GDM1 (cell line): ENCODE measurements around the gene PSD2.
A peak's percentile ranks its signal among the peaks of the same experiment; 100 is the strongest.
"Not testable (repeated sequence)": the region's sequence is repeated elsewhere in the genome, so short reads cannot be mapped to it uniquely, and the experiment has no call there.

Source experiments
- DNase-seq: peaks from one replicate; lab custom pipeline; 2025; lab: John Stamatoyannopoulos, UW

Gene PSD2

DNA sequence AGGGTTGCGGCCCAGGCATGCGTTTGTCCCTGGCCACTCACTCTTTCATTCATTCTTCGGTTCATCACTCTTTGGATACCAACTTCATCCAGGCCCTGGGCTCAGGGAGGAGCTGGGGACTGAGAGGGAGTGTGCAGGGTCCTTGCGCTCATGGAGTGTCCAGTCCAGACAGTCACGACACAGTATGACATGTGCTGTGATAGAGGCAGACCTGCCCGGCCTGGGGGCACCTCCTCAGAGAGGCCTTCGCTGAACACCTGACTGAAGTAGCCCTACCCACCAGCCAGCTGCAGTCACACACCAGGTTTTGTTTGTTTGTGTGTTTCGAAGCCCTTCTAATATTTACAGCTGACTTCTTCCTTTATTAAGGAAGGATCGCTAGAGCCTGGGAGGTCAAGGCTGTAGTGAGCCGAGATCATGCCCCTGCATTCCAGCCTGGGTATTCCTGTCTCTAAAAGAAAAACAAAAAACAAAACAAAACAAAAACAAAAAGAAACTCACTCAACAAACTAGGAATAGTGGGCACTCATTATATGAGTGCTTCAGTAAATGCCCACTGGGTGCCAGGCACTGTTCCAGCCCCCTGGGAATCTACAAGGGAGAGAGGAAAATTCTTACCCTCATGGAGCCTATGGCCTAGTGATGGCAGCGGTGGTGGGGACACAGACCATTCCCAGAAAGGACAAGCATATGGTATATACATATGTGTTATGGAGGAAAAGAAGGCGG is 6.3 kb upstream of the PSD2 start:
- DNase-seq = no peak

DNA sequence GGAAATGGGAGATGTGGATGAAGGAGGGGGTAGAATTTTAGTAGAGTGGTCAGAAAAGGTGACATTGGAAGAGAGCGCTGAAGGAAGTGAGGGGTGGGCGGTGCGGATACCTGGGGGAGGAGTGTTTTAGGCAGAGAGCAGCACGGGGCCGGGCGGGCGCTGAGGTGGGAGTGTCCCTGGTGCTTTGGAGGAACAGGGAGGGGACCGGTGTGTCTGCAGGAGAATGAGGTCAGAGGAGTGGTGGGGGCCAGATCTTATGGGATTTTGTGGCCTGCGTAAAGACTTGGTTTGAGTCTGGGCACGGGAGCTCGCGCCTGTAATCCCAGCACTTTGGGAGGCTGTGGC is 5.8 kb upstream of the PSD2 start:
- DNase-seq = no peak

DNA sequence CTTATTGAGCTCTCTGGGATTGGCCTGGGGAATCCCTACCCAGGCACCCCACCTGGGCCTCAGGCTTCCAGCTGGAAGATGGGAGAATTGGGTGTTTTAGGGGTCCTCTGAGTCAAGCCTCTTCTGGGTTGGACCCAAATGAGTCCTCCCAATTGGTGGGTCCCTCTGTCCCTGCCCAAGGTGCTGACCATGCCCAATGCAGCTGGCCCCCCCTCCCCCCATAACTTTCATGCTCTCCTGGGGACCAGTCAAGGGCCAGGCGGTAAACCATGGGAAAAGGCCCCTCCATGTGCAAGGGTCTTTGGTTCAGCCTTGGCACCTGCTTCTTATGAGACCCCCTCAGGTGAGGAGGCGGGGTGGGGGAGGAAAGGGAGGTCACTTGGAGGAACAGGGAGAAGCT is 3.4 kb upstream of the PSD2 start:
- DNase-seq = no peak

DNA sequence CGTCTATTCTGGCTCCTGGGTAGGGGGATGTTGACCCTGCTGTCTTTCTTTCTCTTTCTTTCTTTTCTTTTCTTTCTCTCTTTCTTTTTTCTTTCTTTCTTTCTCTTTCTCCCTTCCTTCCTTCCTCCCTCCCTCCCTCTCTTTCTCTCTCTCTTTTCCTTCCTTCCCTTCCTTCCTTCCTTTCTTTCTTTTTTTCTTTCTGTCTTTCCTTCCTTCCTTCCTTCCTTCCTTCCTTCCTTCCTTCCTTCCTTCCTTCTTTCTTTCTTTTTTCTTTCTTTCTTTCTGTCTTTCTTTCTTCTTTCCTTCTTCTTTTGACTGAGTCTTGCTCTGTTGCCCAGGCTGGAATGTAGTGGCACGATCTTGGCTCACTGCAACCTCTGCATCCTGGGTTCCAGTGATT is 3.0 kb upstream of the PSD2 start:
- not testable (repeated sequence) for DNase-seq

DNA sequence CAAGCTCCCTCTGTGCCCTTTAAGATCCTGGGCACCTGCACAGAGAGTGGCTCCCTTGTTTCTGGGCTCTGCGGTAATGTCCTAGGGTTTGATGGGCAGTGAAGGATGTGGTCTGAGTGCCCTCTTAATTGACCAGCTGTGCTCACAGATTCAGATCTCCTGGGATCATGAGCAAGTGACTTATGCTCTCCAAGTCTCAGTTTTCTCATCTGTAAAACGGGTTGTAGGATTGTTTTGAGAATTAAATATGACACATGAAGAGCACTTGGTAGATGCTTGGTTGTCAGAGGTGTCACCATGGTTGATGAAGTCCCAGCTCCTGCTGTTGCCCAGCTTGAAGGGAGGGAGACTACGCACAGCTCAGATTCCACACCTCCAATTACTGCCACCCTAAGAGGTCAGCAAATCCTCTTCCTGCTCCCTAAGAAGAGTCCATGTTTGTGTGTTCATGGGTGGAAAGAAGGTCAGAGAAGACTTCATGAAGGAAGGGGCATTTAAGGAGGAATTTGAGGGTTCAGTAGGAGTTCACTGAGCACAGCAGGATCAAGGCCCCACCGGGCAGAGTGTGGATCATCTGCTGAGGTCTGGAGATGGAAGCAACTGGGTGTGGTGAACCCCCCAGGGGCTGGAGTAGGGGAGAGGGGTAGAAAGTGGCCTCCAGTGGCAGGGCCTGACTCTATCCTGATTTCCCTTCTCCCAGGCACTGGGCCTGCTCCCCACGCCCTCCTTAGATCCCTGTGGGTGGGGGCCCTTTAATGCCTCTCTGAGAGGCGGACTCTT is 1.4 kb upstream of the PSD2 start:
- no peak for DNase-seq

DNA sequence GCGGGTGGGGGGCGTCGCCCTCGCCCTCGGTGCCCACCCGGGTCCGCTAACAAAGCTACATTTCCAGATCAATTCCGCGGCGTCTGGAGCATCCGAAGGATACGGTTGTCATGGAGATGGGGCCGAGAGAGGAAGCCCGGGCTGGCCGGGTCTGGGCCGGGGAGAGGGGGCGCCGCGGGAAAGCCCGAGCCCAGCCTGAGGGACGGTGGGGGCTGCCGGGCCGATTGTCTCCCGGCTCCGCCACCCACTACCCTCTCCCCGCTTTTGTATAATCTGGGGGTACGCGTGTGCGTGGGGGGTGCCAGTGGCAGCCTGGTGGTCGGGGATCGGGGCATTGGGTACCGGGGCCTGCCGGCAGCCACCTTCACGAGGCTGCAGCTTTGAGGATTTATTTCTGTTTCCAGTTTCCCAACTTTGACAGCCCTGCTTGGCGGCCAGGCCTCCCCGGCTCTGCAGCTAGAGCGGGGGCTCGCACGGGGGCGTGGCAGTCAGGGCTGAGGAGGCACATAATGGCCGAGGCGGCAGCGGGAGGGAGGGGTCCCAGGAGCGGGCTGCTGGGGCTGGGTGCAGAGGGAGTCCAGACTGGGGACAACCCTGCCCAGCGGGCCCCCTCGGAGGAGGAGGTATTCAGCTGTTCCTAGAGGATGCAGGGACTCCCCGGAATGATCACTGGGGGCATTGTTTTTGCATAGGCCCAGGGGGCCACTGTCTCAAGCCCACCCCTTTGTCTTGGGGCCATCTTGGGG is 626 bp downstream of the PSD2 start:
- no peak for DNase-seq

DNA sequence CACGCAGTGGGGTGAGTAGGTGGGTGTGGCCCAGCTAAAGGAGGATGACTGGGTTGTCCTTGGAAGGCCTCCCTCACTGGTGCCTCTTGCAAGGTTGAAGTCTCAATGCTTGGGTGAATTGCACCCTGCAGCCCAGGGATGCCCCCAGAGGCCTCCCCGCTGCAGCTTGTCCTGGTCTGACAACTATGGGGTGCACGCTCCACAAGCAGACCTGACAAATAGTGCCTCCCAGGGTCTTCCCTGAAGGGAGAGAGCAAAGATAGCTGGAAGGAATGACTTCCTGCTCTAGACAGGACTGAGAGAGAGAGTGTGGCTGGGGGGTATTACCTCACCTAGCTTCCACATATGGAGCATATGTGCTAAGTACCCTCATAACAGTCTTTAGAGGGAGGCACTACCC is 1.7 kb downstream of the PSD2 start:
- DNase-seq = no peak

DNA sequence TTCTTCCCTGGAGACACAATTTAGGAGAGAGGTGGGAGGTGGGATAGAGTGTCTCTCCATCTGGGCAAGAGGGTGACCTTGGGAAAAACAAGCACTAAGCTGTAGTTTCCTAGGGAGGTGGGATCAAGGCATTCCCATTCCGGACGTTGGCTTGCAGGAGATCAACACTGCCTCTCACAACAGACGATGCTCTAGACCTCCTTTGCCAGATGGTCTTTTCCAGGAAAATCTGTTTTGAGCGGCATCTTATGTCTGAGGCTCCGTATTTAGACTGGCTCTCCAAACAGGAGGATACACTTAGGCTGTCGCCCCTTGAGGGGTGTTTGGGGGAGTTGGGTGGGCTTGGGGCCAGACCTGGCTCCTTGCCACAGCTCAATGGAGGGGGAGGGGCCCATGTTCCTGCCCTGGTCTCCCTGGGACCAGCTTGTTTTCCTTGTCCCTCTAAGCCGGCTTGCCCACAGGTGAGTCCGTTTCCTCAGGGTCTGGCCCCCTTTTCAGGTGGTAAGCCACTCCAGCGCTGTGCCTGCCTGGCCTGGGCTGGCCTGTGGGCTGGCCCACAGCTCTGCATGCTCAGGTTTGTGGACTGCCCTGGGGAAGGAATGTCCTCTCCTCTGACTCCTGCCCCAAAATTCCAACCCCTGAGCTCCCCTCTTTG is 2.4 kb downstream of the PSD2 start:
- DNase-seq = no peak

DNA sequence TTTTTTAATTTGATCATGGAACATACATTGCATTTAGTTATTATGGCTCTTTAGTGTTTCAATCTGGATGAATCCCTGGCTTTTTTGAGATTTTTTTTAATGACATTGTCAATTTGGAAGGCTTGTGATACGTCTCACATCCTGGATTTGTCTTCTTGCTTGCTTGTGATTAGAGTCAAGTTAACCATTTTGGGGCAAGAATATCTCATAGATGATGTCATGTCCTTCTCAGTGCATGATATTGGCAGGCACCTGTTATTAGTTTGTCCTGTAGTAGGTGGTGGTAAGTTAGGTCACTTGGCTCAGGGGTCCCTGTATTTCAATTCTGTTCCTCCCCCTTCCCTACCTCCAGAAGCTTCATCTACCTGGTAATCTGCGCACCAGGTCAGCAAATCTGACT is 3.3 kb downstream of the PSD2 start:
- no peak for DNase-seq

DNA sequence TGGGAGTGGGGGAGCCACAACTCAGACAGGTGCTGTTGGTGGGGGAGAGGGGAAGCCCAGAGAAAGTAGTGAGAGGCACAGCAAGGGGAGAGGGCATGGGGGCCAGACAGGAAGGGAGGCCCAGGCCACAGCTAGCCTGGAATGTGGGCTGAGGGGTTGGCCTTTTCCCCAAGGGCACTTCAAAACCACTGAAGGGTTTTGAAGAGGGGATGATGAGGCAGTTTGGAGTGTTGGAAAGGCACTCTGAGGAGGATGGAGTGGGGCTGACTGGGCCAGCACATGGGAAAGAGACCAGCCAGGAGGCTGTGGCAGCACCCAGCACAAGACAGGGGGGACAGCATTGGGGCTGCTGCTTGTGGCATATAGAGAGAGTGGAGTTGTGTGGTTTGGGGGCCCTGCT is 3.8 kb downstream of the PSD2 start:
- no peak for DNase-seq

DNA sequence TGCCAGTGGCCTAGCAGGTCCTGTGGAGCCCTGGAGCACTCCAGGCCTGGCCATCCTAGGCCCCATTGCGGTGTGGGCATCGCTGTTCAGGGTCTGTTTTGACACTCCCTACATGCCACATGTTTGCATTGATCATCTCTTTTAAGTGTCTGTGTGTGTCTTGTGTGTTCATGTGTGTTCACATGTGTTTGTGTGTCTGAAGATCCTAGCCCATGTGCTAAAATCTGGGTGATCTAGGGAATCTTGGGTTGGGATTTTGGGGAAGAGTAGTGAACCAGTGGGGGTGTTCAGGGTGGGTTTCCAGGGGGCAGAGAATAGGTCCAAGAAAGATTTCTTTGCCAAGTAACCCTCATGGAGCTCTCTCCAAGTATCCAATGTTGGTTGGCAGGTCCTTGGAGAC is 8.4 kb downstream of the PSD2 start:
- no peak for DNase-seq

DNA sequence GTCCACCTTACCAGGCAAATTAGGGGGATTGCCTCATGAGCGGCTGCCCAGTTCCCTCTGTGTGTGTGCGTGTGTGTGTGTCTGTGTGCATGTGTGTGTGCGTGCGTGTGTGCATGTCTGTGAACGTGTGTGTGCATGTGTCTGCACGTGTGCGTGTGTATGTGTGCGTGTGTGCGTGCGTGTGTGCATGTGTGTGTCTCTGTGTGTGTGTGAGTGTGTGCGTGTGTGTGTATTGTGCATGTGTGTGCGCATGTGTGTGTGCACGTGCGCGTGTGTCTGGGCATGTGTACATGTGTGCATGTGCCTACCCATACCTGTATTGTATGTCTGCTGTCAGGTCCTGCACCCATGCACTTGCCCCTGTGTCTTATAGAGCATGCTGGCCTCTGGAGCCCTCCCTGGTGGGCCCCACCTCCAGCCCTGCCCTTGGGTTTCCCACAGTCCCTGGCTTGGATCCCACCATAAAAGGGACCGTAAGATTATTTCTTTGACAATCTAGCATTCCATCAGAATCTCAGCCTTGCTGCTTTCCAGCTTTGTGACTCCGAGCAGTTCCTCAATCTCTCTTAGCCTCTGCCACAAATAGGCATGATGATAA is 9.3 kb downstream of the PSD2 start:
- DNase-seq = no peak

DNA sequence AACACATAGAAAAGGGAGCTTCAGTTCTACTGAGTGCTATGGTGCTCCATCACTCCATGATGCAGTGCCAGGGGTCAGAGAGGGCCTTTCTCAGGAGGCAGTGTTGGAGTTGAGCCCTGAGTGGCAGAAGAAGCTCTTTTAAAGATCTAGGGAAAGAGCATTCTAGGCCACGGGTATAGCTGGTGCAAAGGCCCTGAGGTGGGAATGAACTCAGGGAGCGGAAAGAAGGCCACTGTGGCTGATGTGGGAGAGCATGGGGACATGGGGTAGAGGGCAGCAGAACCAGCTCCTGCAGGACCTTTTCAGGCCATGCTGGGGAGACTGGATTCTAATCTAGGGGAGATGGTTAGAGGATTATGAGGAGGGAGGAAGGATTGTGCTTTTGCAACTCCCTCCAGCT is 9.9 kb downstream of the PSD2 start:
- no peak for DNase-seq

DNA sequence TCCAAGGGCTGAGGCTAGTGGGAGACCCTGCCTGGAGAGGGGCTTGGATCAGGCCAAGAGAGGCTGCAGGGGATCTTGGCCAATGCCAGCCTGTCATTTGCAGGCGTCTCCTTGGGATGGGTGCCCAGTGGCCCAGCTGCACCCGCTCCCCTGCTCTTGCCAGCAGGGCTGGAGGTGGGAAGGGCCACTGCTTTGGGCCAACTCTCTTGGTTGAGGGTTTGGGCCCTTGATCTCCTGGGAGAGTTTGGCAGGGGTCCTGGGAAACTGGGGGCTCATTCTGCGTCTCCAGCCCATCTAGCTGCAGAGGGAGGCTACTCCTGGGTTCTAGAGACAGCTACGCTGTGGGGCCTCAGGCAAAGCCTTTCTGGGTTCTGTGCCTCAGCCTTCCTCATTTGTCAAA is 10.5 kb downstream of the PSD2 start:
- DNase-seq = no peak

DNA sequence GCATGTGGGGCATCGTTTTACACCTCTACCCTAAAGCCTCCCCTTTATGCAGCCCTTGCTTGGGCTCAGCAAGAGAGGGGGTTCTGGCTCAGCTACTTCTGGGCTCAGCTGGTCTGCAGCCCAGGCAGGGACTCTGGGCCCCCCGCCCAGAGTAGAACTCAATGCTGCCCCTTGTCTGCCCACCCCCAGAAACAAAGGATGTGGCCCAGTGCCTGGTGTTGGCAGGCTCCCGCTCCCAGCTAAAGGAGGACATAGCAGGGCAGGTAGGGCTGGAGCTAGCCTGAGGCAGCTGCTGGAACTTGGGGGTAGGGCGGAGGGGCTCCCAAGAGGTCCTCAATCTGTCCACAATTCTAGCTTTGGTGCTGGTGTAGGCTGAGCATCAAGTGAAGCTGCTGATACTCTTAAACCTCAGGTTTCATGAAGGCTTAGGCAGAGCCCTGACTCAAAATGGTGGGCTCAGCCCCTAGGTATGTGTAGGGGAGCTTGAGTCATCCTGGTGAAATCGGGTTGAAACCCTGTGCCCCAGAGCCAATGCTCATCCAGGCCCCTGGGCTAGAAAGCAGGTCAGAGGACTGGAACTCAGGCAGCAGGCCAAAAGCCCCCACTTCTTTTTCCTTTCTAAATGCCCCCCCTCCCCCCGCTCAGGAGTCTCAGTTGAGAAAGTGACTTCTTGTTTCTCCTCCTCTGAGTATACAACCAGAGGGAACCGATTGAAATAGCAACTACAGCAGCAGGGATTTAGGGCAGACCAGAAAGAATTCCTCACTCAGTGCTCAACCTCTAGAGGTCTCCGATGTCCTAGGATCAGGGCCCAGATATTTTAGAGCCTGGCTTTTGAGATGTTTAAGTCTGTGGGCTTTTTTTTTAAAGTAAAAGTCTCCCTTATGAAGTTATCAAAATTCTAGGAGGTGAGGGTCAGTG is 11.4 kb downstream of the PSD2 start:
- DNase-seq = no peak

DNA sequence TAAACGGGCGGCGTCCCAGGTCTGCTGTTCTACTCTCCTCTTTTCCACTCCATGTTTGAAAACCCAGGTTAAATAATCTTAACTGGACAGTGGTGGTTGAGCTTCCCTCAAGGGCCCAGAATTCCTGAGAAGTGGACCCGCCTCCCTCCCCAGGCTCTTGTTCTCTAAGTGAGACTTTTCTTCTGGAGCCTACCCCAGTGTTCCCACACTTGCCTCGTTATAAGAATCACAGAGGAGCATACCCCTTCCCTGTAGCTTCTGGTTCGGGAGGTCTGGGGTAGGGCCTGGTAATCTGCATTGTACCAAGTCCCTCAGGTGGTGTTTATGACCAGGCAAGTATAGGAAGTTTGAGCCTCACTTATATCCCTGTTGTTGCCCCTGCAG is 12.0 kb downstream of the PSD2 start:
- DNase-seq = no peak

DNA sequence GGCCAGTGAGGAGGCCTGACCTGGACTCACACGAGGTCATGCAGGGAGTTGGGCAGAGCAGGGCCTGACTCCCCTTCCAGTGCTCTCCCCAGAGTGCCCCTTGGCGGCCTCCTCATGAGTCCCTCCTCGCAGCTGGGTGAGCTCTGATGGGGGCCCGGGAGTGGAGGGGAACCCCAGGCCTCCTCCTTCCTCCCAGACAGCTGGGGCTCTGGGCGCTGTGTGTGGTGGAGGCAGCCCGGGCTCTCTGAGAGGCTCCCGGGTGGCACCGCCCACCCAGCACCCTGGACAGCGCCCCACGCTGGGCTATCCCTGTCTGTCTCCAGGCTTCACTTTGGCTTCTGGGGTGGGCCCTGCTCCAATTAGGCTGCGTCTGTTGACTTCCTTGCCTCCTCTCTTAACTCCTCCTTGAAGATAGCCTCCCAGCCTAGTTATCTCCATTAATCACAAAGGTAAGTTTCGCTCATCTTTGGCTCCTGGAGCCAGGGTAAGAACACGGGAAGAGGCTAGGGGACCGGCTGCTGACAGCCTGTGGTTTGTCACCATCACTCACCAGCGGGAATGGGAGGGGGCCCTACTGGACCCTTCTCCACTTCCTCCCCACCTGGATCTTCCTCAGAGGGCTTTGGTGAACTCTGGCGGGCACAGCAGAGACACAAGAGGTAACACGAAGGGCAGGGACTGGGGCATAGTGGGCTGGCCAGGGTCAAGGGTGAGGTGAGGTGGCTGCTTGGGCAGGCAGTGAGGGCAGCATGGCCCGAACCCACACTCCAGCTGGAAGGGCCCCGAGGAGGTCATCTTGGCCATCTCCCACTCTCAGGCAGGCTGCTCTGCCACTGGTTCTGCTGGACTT is 13.1 kb downstream of the PSD2 start:
- peak; percentile 6 for DNase-seq

DNA sequence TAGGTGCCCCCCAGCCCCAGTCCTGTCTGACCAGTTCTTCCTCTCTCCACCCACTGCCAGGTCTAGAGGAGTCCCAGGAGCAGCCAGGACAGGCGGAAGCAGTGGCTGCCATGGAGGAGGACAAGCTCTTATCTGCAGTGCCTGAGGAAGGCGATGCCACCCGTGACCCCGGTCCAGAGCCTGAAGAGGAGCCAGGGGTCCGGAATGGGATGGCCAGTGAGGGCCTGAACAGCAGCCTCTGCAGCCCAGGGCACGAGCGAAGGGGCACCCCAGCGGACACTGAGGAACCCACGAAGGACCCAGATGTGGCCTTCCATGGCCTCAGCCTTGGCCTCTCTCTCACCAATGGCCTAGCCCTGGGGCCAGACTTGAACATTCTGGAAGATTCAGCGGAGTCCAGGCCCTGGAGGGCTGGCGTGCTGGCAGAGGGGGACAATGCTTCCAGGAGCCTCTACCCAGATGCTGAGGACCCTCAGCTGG is 13.8 kb downstream of the PSD2 start:
- no peak for DNase-seq

DNA sequence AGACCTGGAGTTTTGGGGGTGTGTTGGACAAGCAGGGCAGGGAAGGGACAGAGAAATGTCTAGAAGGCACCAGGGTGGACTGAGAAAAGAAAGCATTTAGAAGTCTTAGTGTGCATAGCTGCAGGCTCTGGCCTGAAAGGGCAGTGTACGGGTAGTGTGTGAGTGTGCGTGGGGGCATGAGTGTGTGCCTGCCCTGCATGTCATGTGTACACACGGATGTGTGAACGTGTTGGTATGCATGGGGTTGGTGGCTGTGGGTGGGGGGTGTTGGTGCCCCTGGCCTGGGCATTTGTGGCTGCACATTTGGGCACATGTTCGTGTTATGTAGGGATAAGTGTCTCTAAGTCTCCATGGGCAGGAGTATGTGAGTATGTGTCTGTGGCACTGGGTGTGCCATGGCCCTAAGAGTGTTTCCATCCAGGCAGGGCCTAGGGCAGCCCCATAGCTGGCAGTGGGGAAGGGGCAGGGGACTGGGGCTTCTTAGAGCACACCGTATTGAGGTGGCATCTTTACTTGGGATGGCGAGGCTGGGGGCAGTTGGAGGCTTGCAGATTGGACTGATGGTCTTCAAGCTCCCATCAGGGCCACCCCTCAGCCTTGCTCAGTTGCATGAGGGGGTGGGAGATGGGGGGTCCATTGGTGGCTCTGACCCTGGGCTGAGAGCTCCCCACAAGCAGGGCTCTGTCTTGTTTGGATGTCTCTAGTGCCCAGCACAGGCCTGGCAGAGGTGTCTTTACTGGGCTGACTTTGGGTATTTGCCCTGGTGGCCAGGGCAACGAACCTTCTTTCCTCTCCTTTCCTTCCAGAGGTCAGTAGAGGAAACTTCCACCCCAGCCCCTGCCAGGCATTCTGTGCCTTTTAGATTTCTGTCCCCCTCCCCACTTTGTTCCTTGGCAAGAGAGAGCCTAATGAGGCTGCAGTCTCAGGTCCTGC is 15.0 kb downstream of the PSD2 start:
- no peak for DNase-seq
